ENCODE results near the gene FERD3L. TPM values are rescaled to one million over a fixed set of nuclear protein-coding genes. Genes with fewer than 3 reads are reported as not detected.

The FERD3L gene
- total RNA-seq, 1 donor from 2014 or later = not detected

GRCh38 chr7:19117870-19118608 is 27.2 kb downstream of the FERD3L start:
- H3K27ac Mint-ChIP-seq (ENCODE audit: unreplicated experiment) = peak overlapping the region; percentile 91

GRCh38 chr7:19117091-19117869 is 27.9 kb downstream of the FERD3L start, which contains the start of gene TWIST1:
Gene TWIST1, minus strand, starts transcription at chr7:19117636. Its CDS starts 315 bp downstream, at chr7:19117321.
- Mint-ChIP-seq H3K4me3 (ENCODE audit: unreplicated experiment) (peak within 1 kb of the TSS; percentile 97), H3K27ac (ENCODE audit: unreplicated experiment) (peak within 1 kb of the TSS; percentile 97), H3K4me1 (ENCODE audit: unreplicated experiment) (peaks cover 50% of the 10 kb centered on the region), H3K36me3 (ENCODE audit: unreplicated experiment) (peaks cover 7% of the 10 kb centered on the region), H3K9me3 (ENCODE audit: unreplicated experiment) (no peaks in the 10 kb centered on the region), H3K27me3 (ENCODE audit: unreplicated experiment) (no peaks in the 10 kb centered on the region)
- TF ChIP-seq CTCF (IDR thresholded peaks at IDR 0.05) = no peak
- peak; percentile 97 for DNase-seq (ENCODE audit: extremely low spot score, unreplicated experiment)

More at GRCh38 chr7:19117870-19118608, 27.2 kb downstream of the FERD3L start:
- Mint-ChIP-seq H3K4me3 (ENCODE audit: unreplicated experiment) (peak overlapping the region; percentile 81), H3K4me1 (ENCODE audit: unreplicated experiment) (peaks cover 44% of the 10 kb centered on the region), H3K27me3 (ENCODE audit: unreplicated experiment) (no peaks in the 10 kb centered on the region), H3K36me3 (ENCODE audit: unreplicated experiment) (peaks cover 7% of the 10 kb centered on the region), H3K9me3 (ENCODE audit: unreplicated experiment) (no peaks in the 10 kb centered on the region)
- no peak for DNase-seq (ENCODE audit: extremely low spot score, unreplicated experiment)
- peak; percentile 56 for TF ChIP-seq CTCF (IDR thresholded peaks at IDR 0.05)

- H3K27ac Mint-ChIP-seq (ENCODE audit: unreplicated experiment) = peak overlapping the region; percentile 97
- no peaks in the 10 kb centered on the region for H3K27me3 Mint-ChIP-seq (ENCODE audit: unreplicated experiment)
- peaks cover 7% of the 10 kb centered on the region for H3K36me3 Mint-ChIP-seq (ENCODE audit: unreplicated experiment)
- H3K9me3 Mint-ChIP-seq (ENCODE audit: unreplicated experiment) = no peaks in the 10 kb centered on the region
- no peak for DNase-seq (ENCODE audit: extremely low spot score, unreplicated experiment)
- H3K4me1 Mint-ChIP-seq (ENCODE audit: unreplicated experiment) = peaks cover 53% of the 10 kb centered on the region
- peak overlapping the region; percentile 97 for H3K4me3 Mint-ChIP-seq (ENCODE audit: unreplicated experiment)
- TF ChIP-seq CTCF (IDR thresholded peaks at IDR 0.05) = no peak
Measured at GRCh38 chr7:19116121-19117090, 28.8 kb downstream of the FERD3L start.

GRCh38 chr7:19114551-19114855 is 30.7 kb downstream of the FERD3L start:
- peak overlapping the region; percentile 80 for H3K4me3 Mint-ChIP-seq (ENCODE audit: unreplicated experiment)
- DNase-seq (ENCODE audit: extremely low spot score, unreplicated experiment) = no peak
- H3K4me1 Mint-ChIP-seq (ENCODE audit: unreplicated experiment) = peaks cover 56% of the 10 kb centered on the region
- H3K36me3 Mint-ChIP-seq (ENCODE audit: unreplicated experiment) = peaks cover 9% of the 10 kb centered on the region
- peak overlapping the region; percentile 99 for H3K27ac Mint-ChIP-seq (ENCODE audit: unreplicated experiment)
- no peak for TF ChIP-seq CTCF (IDR thresholded peaks at IDR 0.05)
- H3K9me3 Mint-ChIP-seq (ENCODE audit: unreplicated experiment) = no peaks in the 10 kb centered on the region
- H3K27me3 Mint-ChIP-seq (ENCODE audit: unreplicated experiment) = no peaks in the 10 kb centered on the region

All from osteocyte (in vitro differentiated cells).